ENCODE measurements around the gene PDE9A.

The PDE9A gene

DNA sequence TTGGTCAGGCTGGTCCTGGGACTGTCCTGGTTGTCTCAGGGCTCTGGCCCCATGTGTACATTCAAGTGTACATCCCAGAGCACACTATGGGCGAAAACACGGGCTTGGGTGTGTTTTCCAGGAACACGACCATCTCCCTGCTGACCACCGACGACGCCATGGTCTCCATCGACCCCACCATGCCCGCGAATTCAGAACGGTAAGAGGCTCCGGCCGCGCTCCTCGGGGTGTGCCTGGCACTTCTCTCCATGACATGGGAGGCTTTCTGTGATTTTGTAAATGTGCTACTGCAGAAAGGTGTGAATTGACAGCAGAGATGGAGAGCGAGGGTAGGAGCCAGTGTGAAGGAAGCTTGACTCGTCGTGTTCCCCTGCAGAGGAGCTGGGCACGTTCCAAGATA lies 34.4 kb downstream of the PDE9A start:
- H3K9ac ChIP-seq (ENCODE audit: low read depth, low read length), result no peak overlapping the region
- H3K9me3 ChIP-seq (replicated peaks; ENCODE audit: low read length), result no peaks in the 10 kb centered on the region
- no peaks in the 10 kb centered on the region for H3K36me3 ChIP-seq (ENCODE audit: insufficient read depth, low read length)
- H3K4me1 ChIP-seq (ENCODE audit: control insufficient read depth, insufficient read depth, low read length), result peaks cover 24% of the 10 kb centered on the region
- H3K27me3 ChIP-seq (ENCODE audit: control insufficient read depth, insufficient read depth, low read length), result peaks cover 21% of the 10 kb centered on the region
- no peak overlapping the region for H3K4me2 ChIP-seq (ENCODE audit: low read length)
- no peak overlapping the region for H3K4me3 ChIP-seq (ENCODE audit: low read length)

DNA sequence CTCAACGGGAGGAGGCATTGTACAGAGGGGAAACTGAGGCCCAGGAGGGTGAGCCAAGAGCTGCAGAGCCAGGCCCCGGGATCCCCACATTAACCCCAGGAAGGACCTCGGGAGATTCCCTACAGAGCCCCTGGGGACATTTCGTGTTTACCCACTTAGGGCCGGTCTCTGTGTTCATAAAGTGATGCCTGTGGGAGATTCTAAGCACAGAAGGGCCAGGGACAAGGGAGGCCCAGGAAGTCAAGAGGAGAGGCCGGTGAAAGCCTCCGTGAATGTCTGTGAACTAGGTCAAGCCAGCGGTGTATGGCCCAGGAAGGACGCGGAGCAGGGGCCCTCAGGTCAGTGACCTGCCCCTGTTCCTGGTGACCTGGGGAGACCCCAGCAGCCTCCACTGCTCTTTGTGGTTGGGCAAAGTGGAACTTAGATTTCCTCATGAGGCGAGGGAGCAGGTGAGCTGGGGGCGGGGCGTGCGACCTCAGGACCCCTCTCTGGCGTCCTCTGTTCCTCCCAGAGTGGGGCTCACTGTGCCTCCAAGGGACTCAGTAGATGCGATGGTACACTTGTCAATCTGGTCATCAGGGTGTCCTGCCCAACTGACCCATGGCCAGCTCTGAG lies 34.9 kb downstream of the PDE9A start:
- Histone ChIP-seq H3K4me3 (ENCODE audit: low read length) (no peak overlapping the region), H3K4me2 (ENCODE audit: low read length) (no peak overlapping the region), H3K27me3 (ENCODE audit: control insufficient read depth, insufficient read depth, low read length) (peaks cover 16% of the 10 kb centered on the region), H3K9me3 (replicated peaks; ENCODE audit: low read length) (no peaks in the 10 kb centered on the region), H3K9ac (ENCODE audit: low read depth, low read length) (no peak overlapping the region), H3K36me3 (ENCODE audit: insufficient read depth, low read length) (no peaks in the 10 kb centered on the region), H3K4me1 (ENCODE audit: control insufficient read depth, insufficient read depth, low read length) (peaks cover 19% of the 10 kb centered on the region)

DNA sequence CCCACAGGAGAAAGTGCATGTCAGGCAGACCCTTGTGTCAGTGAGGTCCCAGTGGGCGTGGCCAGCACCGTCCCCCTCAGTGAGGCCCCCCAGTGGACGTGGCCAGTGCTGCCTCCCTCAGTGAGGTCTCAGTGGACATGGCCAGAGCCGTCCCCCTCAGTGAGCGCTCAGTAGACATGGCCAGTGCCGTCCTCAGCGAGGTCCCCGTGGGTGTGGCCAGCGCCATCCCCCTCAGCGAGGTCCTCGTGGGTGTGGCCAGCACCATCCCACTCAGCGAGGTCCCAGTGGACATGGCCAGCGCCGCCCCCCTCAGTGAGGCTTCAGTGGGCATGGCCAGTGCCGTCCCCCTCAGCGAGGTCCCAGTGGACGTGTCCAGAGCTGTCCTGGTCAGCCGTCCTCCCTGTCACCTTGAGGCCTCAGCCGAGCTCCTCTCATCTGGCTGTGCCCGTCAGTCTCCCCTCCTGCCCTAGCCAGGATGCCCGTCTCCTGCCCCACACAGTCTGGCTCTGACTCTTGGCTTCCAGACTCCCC lies 35.5 kb downstream of the PDE9A start:
- H3K27me3 ChIP-seq (ENCODE audit: control insufficient read depth, insufficient read depth, low read length), result peaks cover 11% of the 10 kb centered on the region
- H3K9ac ChIP-seq (ENCODE audit: low read depth, low read length), result no peak overlapping the region

DNA sequence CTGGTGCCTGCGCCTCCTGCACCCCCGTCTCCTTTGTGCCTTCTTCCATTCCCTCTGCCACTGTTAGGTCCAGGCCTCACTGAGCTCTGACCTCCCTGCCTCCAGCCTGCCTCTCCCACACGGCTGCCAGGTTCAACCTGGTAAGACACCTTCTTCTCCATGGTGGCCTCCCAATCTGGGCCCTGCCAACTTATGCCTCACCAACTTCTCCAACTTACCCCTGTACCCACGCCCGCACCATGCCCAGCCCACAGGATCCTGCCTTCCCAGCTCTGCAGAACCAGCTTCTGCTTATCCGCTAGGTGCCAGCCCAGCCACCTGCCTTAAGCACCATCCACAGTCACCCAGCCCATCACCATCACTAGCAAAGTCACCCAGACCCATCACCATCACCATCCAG lies 37.2 kb downstream of the PDE9A start:
- Histone ChIP-seq H3K36me3 (ENCODE audit: insufficient read depth, low read length) (no peaks in the 10 kb centered on the region), H3K9ac (ENCODE audit: low read depth, low read length) (no peak overlapping the region), H3K9me3 (replicated peaks; ENCODE audit: low read length) (no peaks in the 10 kb centered on the region), H3K27me3 (ENCODE audit: control insufficient read depth, insufficient read depth, low read length) (peaks cover 25% of the 10 kb centered on the region), H3K4me3 (ENCODE audit: low read length) (no peak overlapping the region), H3K4me2 (ENCODE audit: low read length) (no peak overlapping the region), H3K4me1 (ENCODE audit: control insufficient read depth, insufficient read depth, low read length) (peaks cover 5% of the 10 kb centered on the region)

More for the DNA sequence above, 35.5 kb downstream of the PDE9A start:
- no peak overlapping the region for H3K4me3 ChIP-seq (ENCODE audit: low read length)
- H3K9me3 ChIP-seq (replicated peaks; ENCODE audit: low read length), result no peaks in the 10 kb centered on the region
- H3K4me1 ChIP-seq (ENCODE audit: control insufficient read depth, insufficient read depth, low read length), result peaks cover 14% of the 10 kb centered on the region
- H3K36me3 ChIP-seq (ENCODE audit: insufficient read depth, low read length), result no peaks in the 10 kb centered on the region
- H3K4me2 ChIP-seq (ENCODE audit: low read length), result no peak overlapping the region

DNA sequence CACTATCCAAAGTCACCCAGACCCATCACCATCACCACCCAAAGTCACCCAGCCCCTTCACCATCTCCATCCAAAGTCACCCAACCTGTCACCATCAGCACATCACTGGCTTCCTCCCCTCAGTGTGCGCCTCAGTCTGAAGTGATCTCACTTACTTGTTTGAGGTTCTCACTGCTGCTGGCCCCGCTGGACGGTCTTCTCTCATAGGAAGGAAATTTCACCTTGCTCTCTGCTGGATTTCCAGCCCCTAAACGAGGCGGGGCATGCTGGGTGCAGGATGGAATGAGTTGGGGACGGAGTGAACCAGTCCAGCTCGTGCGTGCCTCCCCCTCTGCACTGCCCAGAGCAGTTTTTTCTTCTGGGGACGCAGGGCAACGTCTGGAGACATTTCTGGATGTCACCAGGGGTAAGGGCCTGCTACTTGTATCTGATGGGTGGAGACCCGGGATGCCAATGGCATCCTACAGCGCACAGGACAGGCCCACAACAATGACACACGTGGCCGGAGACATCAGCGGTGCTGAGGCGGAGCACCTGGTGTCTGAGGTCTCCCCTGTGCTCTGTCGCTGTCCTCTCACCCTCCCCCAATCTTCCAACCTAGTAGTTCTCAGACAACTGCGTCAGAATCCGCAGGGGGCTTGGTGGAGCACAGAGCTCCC lies 38.6 kb downstream of the PDE9A start:
- Histone ChIP-seq H3K27me3 (ENCODE audit: control insufficient read depth, insufficient read depth, low read length) (peaks cover 33% of the 10 kb centered on the region), H3K36me3 (ENCODE audit: insufficient read depth, low read length) (no peaks in the 10 kb centered on the region), H3K4me3 (ENCODE audit: low read length) (no peak overlapping the region)

DNA sequence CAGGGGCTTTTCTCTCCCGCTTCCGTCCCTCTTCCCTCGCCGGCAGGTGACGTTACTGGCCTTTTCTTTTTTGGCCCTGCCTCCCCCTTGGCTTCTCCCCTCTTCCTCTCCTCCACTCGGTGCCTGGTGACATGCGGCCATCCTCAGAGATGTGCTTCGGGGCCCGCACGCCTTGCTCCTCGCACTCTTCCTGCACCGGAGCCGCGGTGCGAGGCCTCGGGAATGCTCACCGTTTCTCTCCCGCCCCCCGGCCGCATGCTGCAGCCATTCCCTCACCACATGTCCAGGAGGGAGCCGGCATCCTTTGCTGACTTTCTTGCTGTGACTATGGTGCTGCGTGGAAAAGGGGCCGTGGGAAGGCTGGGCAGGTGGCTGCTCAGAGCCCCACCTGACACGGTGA lies 39.3 kb downstream of the PDE9A start:
- no peaks in the 10 kb centered on the region for H3K36me3 ChIP-seq (ENCODE audit: insufficient read depth, low read length)

More for the DNA sequence above, 38.6 kb downstream of the PDE9A start:
- peaks cover 8% of the 10 kb centered on the region for H3K4me1 ChIP-seq (ENCODE audit: control insufficient read depth, insufficient read depth, low read length)
- H3K9ac ChIP-seq (ENCODE audit: low read depth, low read length), result no peak overlapping the region
- H3K4me2 ChIP-seq (ENCODE audit: low read length), result no peak overlapping the region
- no peaks in the 10 kb centered on the region for H3K9me3 ChIP-seq (replicated peaks; ENCODE audit: low read length)

DNA sequence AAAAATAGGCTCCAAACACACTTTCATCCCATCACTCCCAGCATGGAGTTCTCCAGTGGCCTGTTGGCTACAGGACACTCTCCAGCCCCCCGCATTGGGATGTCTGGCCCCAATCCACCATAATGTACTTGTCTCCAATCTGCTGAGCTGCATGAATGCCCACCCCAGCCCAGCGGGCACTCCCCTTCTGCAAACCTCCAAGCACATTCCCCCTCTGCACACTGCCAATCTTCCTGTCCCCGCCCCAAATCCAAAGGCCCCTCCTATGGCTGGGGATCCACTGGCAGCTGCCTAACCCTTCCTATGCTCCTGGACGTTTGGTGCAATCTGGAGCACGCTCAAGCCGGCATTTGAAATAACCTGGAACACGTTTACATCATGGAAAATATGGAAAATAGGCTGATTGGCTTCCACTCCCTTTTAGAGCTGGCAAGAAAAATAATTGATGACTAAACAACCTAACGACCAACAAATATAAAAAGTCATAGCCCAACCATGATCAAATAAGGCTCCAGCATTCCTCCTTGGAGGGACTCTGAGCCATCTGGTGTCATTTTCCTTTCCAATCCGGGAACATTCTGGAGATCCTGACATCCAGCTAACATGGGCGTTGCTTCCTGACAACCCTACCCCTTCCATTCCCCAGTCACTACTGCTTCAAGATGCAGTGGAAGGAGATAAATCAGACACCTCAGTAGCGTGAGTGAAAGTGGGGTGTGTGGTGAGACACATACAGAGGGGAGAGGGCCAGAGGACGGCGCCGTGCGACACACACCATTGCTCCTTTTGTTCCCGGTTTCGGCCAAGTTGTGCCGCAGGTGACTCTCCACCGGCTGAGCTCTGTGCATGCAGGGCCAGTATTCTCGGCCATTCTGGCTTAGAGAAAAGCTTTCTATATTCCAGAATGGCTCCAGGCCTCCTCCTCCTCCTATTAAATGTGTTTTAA lies 41.6 kb downstream of the PDE9A start:
- no peaks in the 10 kb centered on the region for H3K36me3 ChIP-seq (ENCODE audit: insufficient read depth, low read length)
- no peak overlapping the region for H3K4me3 ChIP-seq (ENCODE audit: low read length)
- peaks cover 39% of the 10 kb centered on the region for H3K27me3 ChIP-seq (ENCODE audit: control insufficient read depth, insufficient read depth, low read length)
- H3K9me3 ChIP-seq (replicated peaks; ENCODE audit: low read length), result no peaks in the 10 kb centered on the region
- H3K4me1 ChIP-seq (ENCODE audit: control insufficient read depth, insufficient read depth, low read length), result peaks cover 8% of the 10 kb centered on the region
- no peak overlapping the region for H3K4me2 ChIP-seq (ENCODE audit: low read length)
- no peak overlapping the region for H3K9ac ChIP-seq (ENCODE audit: low read depth, low read length)

More for the DNA sequence above, 39.3 kb downstream of the PDE9A start:
- Histone ChIP-seq H3K27me3 (ENCODE audit: control insufficient read depth, insufficient read depth, low read length) (peaks cover 34% of the 10 kb centered on the region), H3K4me1 (ENCODE audit: control insufficient read depth, insufficient read depth, low read length) (peaks cover 8% of the 10 kb centered on the region), H3K4me3 (ENCODE audit: low read length) (no peak overlapping the region), H3K9ac (ENCODE audit: low read depth, low read length) (no peak overlapping the region), H3K9me3 (replicated peaks; ENCODE audit: low read length) (no peaks in the 10 kb centered on the region), H3K4me2 (ENCODE audit: low read length) (no peak overlapping the region)

DNA sequence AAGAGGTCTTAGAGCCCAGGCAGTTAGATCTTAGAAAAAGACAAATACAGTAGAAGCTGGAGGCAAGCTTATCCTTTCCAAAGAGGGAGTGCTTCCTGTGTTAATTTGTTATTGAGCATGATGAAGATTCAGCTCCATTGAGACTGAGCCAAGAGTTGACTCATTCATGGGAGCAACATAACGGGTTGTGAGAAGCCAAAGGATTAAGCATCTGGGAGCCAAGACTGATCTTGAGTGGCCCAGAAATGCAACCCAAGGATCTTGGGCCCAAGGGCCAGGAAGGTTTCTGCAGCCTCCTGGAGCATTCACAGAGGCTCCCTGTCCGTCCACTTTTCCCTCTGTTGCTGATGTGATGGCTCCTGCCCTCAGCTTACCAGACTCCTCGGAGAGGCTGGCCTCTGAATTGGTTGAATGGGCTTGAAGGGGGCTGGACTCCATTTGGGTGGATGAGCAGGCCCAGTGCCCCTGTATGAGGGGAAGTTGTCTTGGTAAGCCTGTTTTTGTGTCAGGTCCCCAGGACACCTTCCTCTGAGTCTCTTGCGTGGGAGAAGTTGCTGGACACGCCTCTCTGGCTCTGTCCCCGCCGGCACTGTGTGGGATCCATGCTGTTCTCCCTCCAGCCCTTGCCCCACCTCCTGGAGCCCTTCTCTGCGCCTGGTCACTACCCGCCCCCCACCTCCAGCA lies 42.4 kb downstream of the PDE9A start:
- H3K9me3 ChIP-seq (replicated peaks; ENCODE audit: low read length), result no peaks in the 10 kb centered on the region
- H3K4me2 ChIP-seq (ENCODE audit: low read length), result no peak overlapping the region
- H3K4me3 ChIP-seq (ENCODE audit: low read length), result no peak overlapping the region
- H3K9ac ChIP-seq (ENCODE audit: low read depth, low read length), result no peak overlapping the region
- H3K4me1 ChIP-seq (ENCODE audit: control insufficient read depth, insufficient read depth, low read length), result peaks cover 8% of the 10 kb centered on the region
- no peaks in the 10 kb centered on the region for H3K36me3 ChIP-seq (ENCODE audit: insufficient read depth, low read length)
- H3K27me3 ChIP-seq (ENCODE audit: control insufficient read depth, insufficient read depth, low read length), result peaks cover 39% of the 10 kb centered on the region

DNA sequence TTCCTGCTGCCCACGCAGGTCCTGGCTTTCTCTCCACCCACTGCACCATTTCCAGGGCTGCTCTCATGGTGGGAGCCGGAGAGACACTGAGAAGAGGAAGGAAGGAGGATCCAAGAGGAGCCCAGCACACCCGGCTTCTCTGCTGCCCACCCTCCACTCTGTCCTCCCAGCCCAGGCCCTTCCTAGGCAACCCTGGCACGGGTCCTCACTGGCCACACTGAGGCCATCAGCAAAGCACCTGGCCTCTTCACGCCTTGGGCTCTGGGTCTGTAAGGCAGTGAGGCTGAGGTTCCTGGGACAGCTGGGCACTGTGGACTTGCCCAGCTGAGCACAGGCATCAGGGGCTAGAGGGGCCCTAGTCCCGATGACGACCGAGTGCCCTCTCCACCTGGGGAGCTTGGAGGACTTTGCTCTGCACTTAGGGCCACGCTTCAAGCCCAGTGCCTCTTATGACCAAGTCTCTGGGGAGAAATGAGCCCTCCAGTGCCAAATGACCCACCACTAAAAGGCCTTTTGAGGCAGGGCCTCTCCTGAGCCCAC lies 43.1 kb downstream of the PDE9A start:
- Histone ChIP-seq H3K27me3 (ENCODE audit: control insufficient read depth, insufficient read depth, low read length) (peaks cover 42% of the 10 kb centered on the region), H3K9ac (ENCODE audit: low read depth, low read length) (no peak overlapping the region), H3K36me3 (ENCODE audit: insufficient read depth, low read length) (no peaks in the 10 kb centered on the region), H3K4me3 (ENCODE audit: low read length) (no peak overlapping the region), H3K9me3 (replicated peaks; ENCODE audit: low read length) (peaks cover under 1% of the 10 kb centered on the region), H3K4me1 (ENCODE audit: control insufficient read depth, insufficient read depth, low read length) (peaks cover 8% of the 10 kb centered on the region), H3K4me2 (ENCODE audit: low read length) (no peak overlapping the region)

DNA sequence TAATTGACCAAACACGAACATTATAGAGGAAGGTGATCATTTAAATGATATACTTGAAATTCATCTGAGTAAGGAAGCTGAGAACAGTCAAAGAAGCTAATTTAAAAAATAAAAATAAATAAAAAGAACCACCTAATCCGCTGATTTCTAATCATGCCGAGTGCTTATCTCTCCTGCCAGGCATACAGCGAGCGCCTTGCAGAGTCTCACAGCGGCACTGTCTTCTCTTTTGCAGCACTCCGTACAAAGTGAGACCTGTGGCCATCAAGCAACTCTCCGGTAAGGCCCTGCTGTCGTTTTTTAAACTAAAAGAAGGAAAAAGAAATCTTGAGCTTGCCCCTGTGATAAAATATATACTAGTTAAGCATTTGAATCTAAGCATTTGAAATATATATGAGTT lies 45.3 kb downstream of the PDE9A start:
- no peaks in the 10 kb centered on the region for H3K36me3 ChIP-seq (ENCODE audit: insufficient read depth, low read length)
- peaks cover 4% of the 10 kb centered on the region for H3K9me3 ChIP-seq (replicated peaks; ENCODE audit: low read length)
- H3K9ac ChIP-seq (ENCODE audit: low read depth, low read length), result no peak overlapping the region
- H3K27me3 ChIP-seq (ENCODE audit: control insufficient read depth, insufficient read depth, low read length), result peaks cover 50% of the 10 kb centered on the region
- H3K4me2 ChIP-seq (ENCODE audit: low read length), result no peak overlapping the region
- H3K4me1 ChIP-seq (ENCODE audit: control insufficient read depth, insufficient read depth, low read length), result peaks cover 8% of the 10 kb centered on the region
- H3K4me3 ChIP-seq (ENCODE audit: low read length), result no peak overlapping the region

DNA sequence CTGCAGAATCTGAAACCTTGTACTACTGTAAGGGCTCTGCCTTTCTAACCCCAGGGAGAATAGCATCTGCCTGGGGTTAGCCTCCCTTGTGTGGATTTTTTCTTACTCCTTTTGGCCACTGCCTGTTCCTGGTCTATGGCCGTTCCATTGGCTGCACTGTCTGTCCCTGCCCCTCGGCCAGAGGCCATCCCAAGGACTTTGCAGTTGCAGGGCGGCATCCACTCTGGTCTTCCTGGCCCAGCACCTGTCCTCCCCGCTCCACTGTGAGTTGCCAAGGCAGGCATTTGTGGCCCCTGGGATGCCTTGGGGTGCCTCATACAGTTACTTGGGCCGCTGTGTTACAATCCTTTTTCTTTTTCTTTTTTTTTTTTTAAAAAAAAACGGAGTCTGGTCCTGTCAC lies 45.8 kb downstream of the PDE9A start:
- no peak overlapping the region for H3K4me3 ChIP-seq (ENCODE audit: low read length)
- H3K4me1 ChIP-seq (ENCODE audit: control insufficient read depth, insufficient read depth, low read length), result peaks cover 8% of the 10 kb centered on the region
- H3K9me3 ChIP-seq (replicated peaks; ENCODE audit: low read length), result peaks cover 4% of the 10 kb centered on the region
- H3K4me2 ChIP-seq (ENCODE audit: low read length), result no peak overlapping the region
- H3K36me3 ChIP-seq (ENCODE audit: insufficient read depth, low read length), result no peaks in the 10 kb centered on the region
- H3K27me3 ChIP-seq (ENCODE audit: control insufficient read depth, insufficient read depth, low read length), result peaks cover 46% of the 10 kb centered on the region
- no peak overlapping the region for H3K9ac ChIP-seq (ENCODE audit: low read depth, low read length)
